LNCaP clone FGC (cell line): Measurements from ENCODE around the gene HSD11B1.

Experiments used
- DNase-seq: peaks from one replicate; pipeline ENCODE4 v3.0.0-alpha.2; 2011; ENCODE audit warnings: low read depth
- H3K4me3 ChIP-seq: 2 replicates; pipeline ENCODE4 v1.5.1; 2011; ENCODE audit warnings: mild to moderate bottlenecking, low read depth, low read length, control low read depth
- TF ChIP-seq, protein P1 (sequence below): IDR thresholded peaks from 2 replicates; pipeline ENCODE4 v1.5.1; 2012; ENCODE audit warnings: mild to moderate bottlenecking; ENCODE audit not compliant: control insufficient read depth, insufficient read depth; ENCODE audit errors: extremely low read depth

HSD11B1 gene

GRCh38 chr1:209723265-209723664 lies 18.6 kb downstream of the HSD11B1 start:
- no peak overlapping the region for H3K4me3 ChIP-seq
- TF ChIP-seq, protein P1, sequence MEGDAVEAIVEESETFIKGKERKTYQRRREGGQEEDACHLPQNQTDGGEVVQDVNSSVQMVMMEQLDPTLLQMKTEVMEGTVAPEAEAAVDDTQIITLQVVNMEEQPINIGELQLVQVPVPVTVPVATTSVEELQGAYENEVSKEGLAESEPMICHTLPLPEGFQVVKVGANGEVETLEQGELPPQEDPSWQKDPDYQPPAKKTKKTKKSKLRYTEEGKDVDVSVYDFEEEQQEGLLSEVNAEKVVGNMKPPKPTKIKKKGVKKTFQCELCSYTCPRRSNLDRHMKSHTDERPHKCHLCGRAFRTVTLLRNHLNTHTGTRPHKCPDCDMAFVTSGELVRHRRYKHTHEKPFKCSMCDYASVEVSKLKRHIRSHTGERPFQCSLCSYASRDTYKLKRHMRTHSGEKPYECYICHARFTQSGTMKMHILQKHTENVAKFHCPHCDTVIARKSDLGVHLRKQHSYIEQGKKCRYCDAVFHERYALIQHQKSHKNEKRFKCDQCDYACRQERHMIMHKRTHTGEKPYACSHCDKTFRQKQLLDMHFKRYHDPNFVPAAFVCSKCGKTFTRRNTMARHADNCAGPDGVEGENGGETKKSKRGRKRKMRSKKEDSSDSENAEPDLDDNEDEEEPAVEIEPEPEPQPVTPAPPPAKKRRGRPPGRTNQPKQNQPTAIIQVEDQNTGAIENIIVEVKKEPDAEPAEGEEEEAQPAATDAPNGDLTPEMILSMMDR: no peak
- no peak for DNase-seq

DNA sequence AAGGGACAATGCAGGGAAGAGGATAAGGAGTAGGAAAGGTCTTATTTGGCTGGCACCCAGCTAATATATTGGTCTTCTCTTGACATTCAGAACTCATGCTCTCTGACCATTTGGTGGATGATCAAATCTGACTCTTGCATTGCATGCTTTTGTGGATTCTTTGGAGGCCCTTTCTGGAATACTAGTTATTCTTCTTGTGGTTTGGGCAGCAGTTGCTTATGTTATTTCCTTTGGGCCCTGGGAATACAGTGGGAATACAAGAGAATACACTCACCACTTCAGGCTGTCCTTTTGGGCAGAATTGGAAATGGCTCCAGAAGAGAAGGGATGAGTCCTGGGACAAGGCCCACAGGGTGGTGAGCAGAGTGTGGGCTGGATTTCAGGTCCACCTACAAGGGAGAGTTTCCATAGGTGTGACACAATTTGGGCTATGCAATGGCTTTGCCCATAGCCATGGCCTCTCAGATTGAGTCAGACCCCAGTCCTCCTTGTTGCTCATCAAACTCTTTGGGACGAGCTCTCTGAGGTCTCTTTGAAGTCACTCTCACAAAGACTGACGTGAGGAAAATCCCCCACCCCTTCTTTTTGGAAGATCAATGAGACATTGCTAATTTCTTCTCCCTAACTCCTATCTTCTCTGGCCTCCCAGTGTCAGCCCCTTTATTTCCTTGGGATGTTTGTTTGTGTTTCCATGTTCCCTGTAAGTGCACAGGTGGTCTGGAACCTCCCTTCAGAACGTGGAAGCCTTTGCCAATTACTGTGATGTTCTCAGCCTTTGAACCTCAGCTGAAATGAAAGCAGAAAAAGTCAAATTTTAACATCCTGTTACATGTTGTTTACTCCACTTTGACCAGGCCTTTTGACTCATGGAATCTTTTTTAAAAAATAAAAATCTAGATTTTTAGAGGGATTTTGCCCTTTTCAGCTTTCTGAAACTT lies 19.4 kb downstream of the HSD11B1 start:
- no peak for DNase-seq

GRCh38 chr1:209727286-209727685 lies 22.6 kb downstream of the HSD11B1 start:
- H3K4me3 ChIP-seq: no peak overlapping the region
- no peak for DNase-seq
- TF ChIP-seq, protein P1: no peak

More for the DNA sequence above, 19.4 kb downstream of the HSD11B1 start:
- TF ChIP-seq, protein P1: no peak
- H3K4me3 ChIP-seq: no peak overlapping the region

DNA sequence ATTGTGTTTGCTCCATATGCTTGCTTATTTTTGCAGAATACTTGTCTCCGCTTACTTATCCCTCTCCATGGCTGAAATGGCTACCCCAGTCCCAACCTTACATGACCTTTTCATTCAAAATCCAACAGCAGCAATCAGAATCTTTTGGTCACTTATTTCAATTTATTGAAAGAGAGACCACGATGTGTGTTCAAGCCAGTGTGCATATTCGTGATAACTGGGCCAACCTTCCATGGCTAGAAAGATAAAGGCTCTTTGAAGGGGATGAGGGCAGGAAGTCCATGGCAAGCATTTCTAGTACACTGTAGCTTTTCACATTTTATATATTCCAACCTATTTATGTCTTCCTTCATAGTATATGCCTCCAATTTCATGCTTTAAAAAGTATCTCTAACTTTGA lies 23.1 kb downstream of the HSD11B1 start:
- DNase-seq: no peak
- TF ChIP-seq, protein P1: no peak

DNA sequence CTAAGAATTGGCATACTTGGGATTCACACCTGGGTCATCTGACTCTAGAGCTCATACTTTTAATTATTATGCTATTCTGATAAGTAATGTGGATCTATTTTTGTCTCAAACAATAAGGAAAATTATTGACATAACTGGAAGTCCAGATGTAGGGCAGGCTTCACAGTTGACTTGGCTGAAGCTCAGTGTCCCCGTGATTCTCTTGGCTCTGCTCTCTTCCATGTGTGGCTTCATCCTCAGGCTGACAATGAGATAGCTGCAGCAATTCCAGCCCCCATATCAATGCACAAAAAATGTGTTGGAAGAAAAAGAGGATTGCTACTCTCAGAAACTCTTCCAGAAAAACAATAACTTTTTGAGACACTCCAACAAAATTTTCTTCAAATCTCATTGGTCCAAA lies 23.8 kb downstream of the HSD11B1 start:
- TF ChIP-seq, protein P1: no peak
- DNase-seq: no peak
- no peak overlapping the region for H3K4me3 ChIP-seq

More for the DNA sequence above, 23.1 kb downstream of the HSD11B1 start:
- H3K4me3 ChIP-seq: no peak overlapping the region

GRCh38 chr1:209729436-209729835 lies 24.8 kb downstream of the HSD11B1 start:
- DNase-seq: no peak
- H3K4me3 ChIP-seq: no peak overlapping the region
- TF ChIP-seq, protein P1: no peak
